ENCODE results near the gene SQSTM1. TPM values are rescaled to one million over a fixed set of nuclear protein-coding genes. Genes with fewer than 3 reads are reported as not detected.

The SQSTM1 gene
- total and polyA plus RNA-seq, 2 donors (not counting 1 experiment from before 2014, with no cell fraction given) = 72.2 to 400 TPM

DNA sequence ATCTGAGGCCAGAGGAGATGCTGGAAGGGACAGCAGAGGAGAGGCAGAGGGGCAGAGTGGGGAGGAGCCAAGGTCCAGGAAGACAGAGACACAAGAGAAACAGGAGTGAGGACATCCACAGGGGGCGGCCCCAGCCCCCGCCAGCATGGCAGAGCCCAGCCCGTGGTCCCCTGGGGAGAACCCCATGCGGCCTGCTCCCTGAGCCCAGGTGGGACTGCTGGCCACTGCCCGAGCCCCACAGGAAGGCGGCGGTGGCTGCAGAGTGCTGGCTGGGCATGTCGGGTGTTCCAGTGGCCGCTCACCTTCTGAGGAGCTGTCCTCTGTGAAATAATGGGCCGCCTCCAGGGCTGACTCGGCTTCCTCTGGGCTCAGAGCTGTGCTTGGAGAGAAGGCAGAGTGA, 46.8 kb downstream of the SQSTM1 start:
- Histone ChIP-seq H3K9me3 (ENCODE audit: control extremely low read depth in 1 of 3, control insufficient read depth in 2 of 3, insufficient read depth in 1 of 3, low read length in 2 of 3) (peaks cover 0 to under 1% (median 0%) of the 10 kb centered on the region in 3 donors), H3K9ac (ENCODE audit: low read length) (no peak overlapping the region), H3K27ac (ENCODE audit: low read length in 2 of 2) (no peak overlapping the region), H3K4me2 (replicated peaks; ENCODE audit: low read depth, low read length, poor library complexity, severe bottlenecking) (no peak overlapping the region), H2AFZ (ENCODE audit: insufficient read depth, low read depth, low read length, poor library complexity, severe bottlenecking) (no peak overlapping the region), H3K4me3 (ENCODE audit: control extremely low read depth in 1 of 5, extremely low read depth in 1 of 5, insufficient read depth in 1 of 5, low read depth in 2 of 5, low read length in 4 of 5) (no peak overlapping the region), H3K4me1 (ENCODE audit: control insufficient read depth in 2 of 2, insufficient read depth in 2 of 2, low read length in 2 of 2) (no peaks in the 10 kb centered on the region), H3K79me2 (ENCODE audit: control insufficient read depth, insufficient read depth, low read length) (no peaks in the 10 kb centered on the region), H4K20me1 (ENCODE audit: control insufficient read depth, insufficient read depth, low read length, poor library complexity, severe bottlenecking) (no peaks in the 10 kb centered on the region), H3K27me3 (replicated peaks in 1 of 4; ENCODE audit: control extremely low read depth in 1 of 4, control insufficient read depth in 3 of 4, insufficient read depth in 4 of 4, low read length in 3 of 4) (no peaks in the 10 kb centered on the region), H3K36me3 (replicated peaks in 1 of 2; ENCODE audit: control extremely low read depth in 1 of 2, control insufficient read depth in 1 of 2, extremely low read depth in 1 of 2, insufficient read depth in 2 of 2, low read length in 1 of 2) (peaks cover 1 to 50% of the 10 kb centered on the region in 2 experiments)
- no peaks in the 10 kb centered on the region for H3K27me3 Mint-ChIP-seq
- WGBS (ENCODE audit: insufficient coverage) = 94% methylated on average over 11 of the region's 11 CpGs
- POLR2A ChIA-PET = no interaction called here
- H3K9me3 Mint-ChIP-seq (ENCODE audit: insufficient read depth) = no peaks in the 10 kb centered on the region
- H3K4me1 Mint-ChIP-seq = peaks cover 3% of the 10 kb centered on the region
- no peak overlapping the region for H3K4me3 Mint-ChIP-seq
- CTCF ChIA-PET = interaction anchor here (3.4 kb wide), 1 partner anchor 108 kb away, joined by 13 read pairs; no protein-coding TSS in a partner anchor
- H3K27ac Mint-ChIP-seq = no peak overlapping the region
- ATAC-seq (ENCODE audit: low read depth) (no peak), DNase-seq (no peak)
- TF ChIP-seq, protein P1, sequence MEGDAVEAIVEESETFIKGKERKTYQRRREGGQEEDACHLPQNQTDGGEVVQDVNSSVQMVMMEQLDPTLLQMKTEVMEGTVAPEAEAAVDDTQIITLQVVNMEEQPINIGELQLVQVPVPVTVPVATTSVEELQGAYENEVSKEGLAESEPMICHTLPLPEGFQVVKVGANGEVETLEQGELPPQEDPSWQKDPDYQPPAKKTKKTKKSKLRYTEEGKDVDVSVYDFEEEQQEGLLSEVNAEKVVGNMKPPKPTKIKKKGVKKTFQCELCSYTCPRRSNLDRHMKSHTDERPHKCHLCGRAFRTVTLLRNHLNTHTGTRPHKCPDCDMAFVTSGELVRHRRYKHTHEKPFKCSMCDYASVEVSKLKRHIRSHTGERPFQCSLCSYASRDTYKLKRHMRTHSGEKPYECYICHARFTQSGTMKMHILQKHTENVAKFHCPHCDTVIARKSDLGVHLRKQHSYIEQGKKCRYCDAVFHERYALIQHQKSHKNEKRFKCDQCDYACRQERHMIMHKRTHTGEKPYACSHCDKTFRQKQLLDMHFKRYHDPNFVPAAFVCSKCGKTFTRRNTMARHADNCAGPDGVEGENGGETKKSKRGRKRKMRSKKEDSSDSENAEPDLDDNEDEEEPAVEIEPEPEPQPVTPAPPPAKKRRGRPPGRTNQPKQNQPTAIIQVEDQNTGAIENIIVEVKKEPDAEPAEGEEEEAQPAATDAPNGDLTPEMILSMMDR (IDR thresholded peaks at IDR 0.05) = no peak
- no peak for TF ChIP-seq EZH2 (IDR thresholded peaks at IDR 0.05; ENCODE audit: borderline replicate concordance, insufficient read depth, low read depth, low read length, poor library complexity, severe bottlenecking)
- intact Hi-C loops (cut with micrococcal nuclease) = no loop called here

DNA sequence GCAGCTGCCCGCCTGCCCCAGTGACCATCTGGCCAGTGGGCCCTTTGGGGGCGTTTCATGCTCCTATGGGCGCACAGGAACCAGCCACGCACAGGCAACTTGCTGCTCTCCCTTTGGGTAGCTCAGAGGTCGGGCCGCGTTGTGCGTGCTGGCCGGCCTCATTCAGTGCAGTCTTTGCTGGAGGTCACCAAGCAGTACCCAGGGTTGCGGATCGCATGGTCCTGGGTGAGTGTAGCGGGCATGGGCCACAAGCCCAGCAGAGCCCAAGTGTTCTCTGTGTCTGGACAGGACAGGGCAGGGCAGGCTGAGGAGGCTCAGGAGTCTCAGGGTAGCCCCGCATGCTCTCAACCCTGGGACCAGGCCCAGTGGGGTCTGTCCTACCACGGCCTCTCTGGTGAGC, 47.8 kb downstream of the SQSTM1 start:
- H3K9ac ChIP-seq (ENCODE audit: low read length) = no peak overlapping the region
- POLR2A ChIA-PET = interaction anchor here (0.5 to 1.0 kb wide), 2 partner anchors 107 to 1713 kb away, joined by 3 to 4 read pairs; no protein-coding TSS in a partner anchor

More for the DNA sequence above, 47.8 kb downstream of the SQSTM1 start:
- Mint-ChIP-seq H3K27me3 (no peaks in the 10 kb centered on the region), H3K9me3 (ENCODE audit: insufficient read depth) (no peaks in the 10 kb centered on the region), H3K27ac (no peak overlapping the region), H3K4me3 (no peak overlapping the region), H3K4me1 (peaks cover 3% of the 10 kb centered on the region)
- no peaks in the 10 kb centered on the region for H3K27me3 ChIP-seq (replicated peaks in 1 of 4; ENCODE audit: control extremely low read depth in 1 of 4, control insufficient read depth in 3 of 4, insufficient read depth in 4 of 4, low read length in 3 of 4)
- peaks cover 1 to 50% of the 10 kb centered on the region in 2 experiments for H3K36me3 ChIP-seq (replicated peaks in 1 of 2; ENCODE audit: control extremely low read depth in 1 of 2, control insufficient read depth in 1 of 2, extremely low read depth in 1 of 2, insufficient read depth in 2 of 2, low read length in 1 of 2)
- no peaks in the 10 kb centered on the region for H3K79me2 ChIP-seq (ENCODE audit: control insufficient read depth, insufficient read depth, low read length)
- intact Hi-C loops (cut with micrococcal nuclease) = no loop called here
- no peaks in the 10 kb centered on the region for H4K20me1 ChIP-seq (ENCODE audit: control insufficient read depth, insufficient read depth, low read length, poor library complexity, severe bottlenecking)
- no peaks in the 10 kb centered on the region for H3K9me3 ChIP-seq (ENCODE audit: control extremely low read depth in 1 of 3, control insufficient read depth in 2 of 3, insufficient read depth in 1 of 3, low read length in 2 of 3)
- H3K4me3 ChIP-seq (ENCODE audit: control extremely low read depth in 1 of 5, extremely low read depth in 1 of 5, insufficient read depth in 1 of 5, low read depth in 2 of 5, low read length in 4 of 5) = no peak overlapping the region
- no peak overlapping the region for H3K27ac ChIP-seq (ENCODE audit: low read length in 2 of 2)
- no peaks in the 10 kb centered on the region for H3K4me1 ChIP-seq (ENCODE audit: control insufficient read depth in 2 of 2, insufficient read depth in 2 of 2, low read length in 2 of 2)
- H2AFZ ChIP-seq (ENCODE audit: insufficient read depth, low read depth, low read length, poor library complexity, severe bottlenecking) = no peak overlapping the region
- CTCF ChIA-PET = interaction anchor here (3.4 kb wide), 1 partner anchor 107 kb away, joined by 13 read pairs; no protein-coding TSS in a partner anchor
- H3K4me2 ChIP-seq (replicated peaks; ENCODE audit: low read depth, low read length, poor library complexity, severe bottlenecking) = no peak overlapping the region
- over 99% methylated on average over 14 of the region's 14 CpGs for WGBS (ENCODE audit: insufficient coverage)
- no peak for ATAC-seq (ENCODE audit: low read depth)
- TF ChIP-seq, protein P1 (IDR thresholded peaks at IDR 0.05) = no peak
- no peak for TF ChIP-seq EZH2 (IDR thresholded peaks at IDR 0.05; ENCODE audit: borderline replicate concordance, insufficient read depth, low read depth, low read length, poor library complexity, severe bottlenecking)
- DNase-seq = no peak

All from B cell (primary cell).